Fibroblast of villous mesenchyme (primary cell): ENCODE data around the gene KXD1. TPM values are rescaled to one million over a fixed set of nuclear protein-coding genes. Genes with fewer than 3 reads are reported as not detected.
A peak's percentile ranks its signal among the peaks of the same experiment; 100 is the strongest.

ENCODE experiments used
- DNase-seq: peaks from one replicate; pipeline ENCODE4 v3.0.0-alpha.2; 2010; ENCODE audit warnings: low read depth
- H3K4me3 ChIP-seq: 2 replicates; pipeline ENCODE4 v1.5.1; 2011; ENCODE audit warnings: low read depth, mild to moderate bottlenecking, low read length
- CTCF ChIP-seq: IDR thresholded peaks from 2 replicates; pipeline ENCODE4 v1.5.1; 2012; ENCODE audit warnings: low read depth, mild to moderate bottlenecking, low read length; ENCODE audit not compliant: insufficient read depth
- total RNA-seq: library from RNA; depleted of rRNA; stranded (reverse); fragments of >200 nt; gene quantifications from 2 replicates; pipeline ENCODE4 v1.2.3, GENCODE V29; 2012

KXD1 gene
- total RNA-seq, 1 donor, result 92.8 TPM

- DNase-seq, result no peak
- no peak for TF ChIP-seq CTCF
- H3K4me3 ChIP-seq, result no peak overlapping the region
Observed at GRCh38 chr19:18577365-18577914, 19.8 kb downstream of the KXD1 start.

- DNase-seq, result no peak
- TF ChIP-seq CTCF, result no peak
- H3K4me3 ChIP-seq, result no peak overlapping the region
Observed at GRCh38 chr19:18580311-18580710, 22.6 kb downstream of the KXD1 start.

GRCh38 chr19:18586306-18586705, 28.6 kb downstream of the KXD1 start:
- no peak for DNase-seq
- H3K4me3 ChIP-seq, result no peak overlapping the region
- no peak for TF ChIP-seq CTCF

- no peak overlapping the region for H3K4me3 ChIP-seq
- no peak for TF ChIP-seq CTCF
- DNase-seq, result no peak
Observed at GRCh38 chr19:18587561-18587960, 29.9 kb downstream of the KXD1 start.

GRCh38 chr19:18587962-18588610, 30.4 kb downstream of the KXD1 start:
- DNase-seq, result no peak
- peak overlapping the region; percentile 73 for H3K4me3 ChIP-seq
- no peak for TF ChIP-seq CTCF

GRCh38 chr19:18588611-18589379, 31.1 kb downstream of the KXD1 start, which contains the start of gene REX1BD:
REX1BD (plus strand) TSS chr19:18588798; CDS start chr19:18588802, 4 bp downstream.
- peak within 1 kb of the TSS; percentile 73 for H3K4me3 ChIP-seq
- peak; percentile 79 for TF ChIP-seq CTCF
- DNase-seq, result peak; percentile 75
